Panc1 (cell line): ENCODE data around the gene PELI1. TPM values are rescaled to one million over a fixed set of nuclear protein-coding genes. Genes with fewer than 3 reads are reported as not detected.

Experiments used
- ATAC-seq: fragments of 200-7000 bp; cut with Tn5 transposase; 2 replicates; pipeline ENCODE4 v1.9.1; 2020; ENCODE audit warnings: mild to moderate bottlenecking, moderate library complexity
- BruUV-seq: library from RNA; stranded (reverse); fragments of 400-500 nt; replicated peaks from 2 replicates; lab custom pipeline; 2021; lab: Mats Ljungman, UMichigan
- CTCF ChIA-PET: fragments of 300-600 bp; sonication (Branson Sonifier 250); formaldehyde crosslinking; loops from one replicate; lab custom pipeline; 2022; ENCODE audit warnings: antibody characterized with exemption; lab: Charles Lee
- POLR2A ChIA-PET: fragments of 300-600 bp; sonication (Branson Sonifier 250); formaldehyde crosslinking; loops from one replicate; lab custom pipeline; 2022; ENCODE audit warnings: antibody characterized with exemption; lab: Charles Lee
- DNase-seq: peaks from one replicate; pipeline ENCODE4 v3.0.0-alpha.2; 2010; ENCODE audit warnings: low read depth, low spot score
- H3K27ac ChIP-seq: 2 replicates; pipeline ENCODE4 v1.5.1; 2011; ENCODE audit warnings: mild to moderate bottlenecking, low read length, inconsistent platforms
- H3K27me3 ChIP-seq: fragments of 200-500 bp; sonication (Bioruptor generic); 2 replicates; pipeline ENCODE4 v1.6.0; 2014; ENCODE audit warnings: low read length, inconsistent platforms; ENCODE audit not compliant: control insufficient read depth, insufficient read depth
- H3K36me3 ChIP-seq: fragments of 200-500 bp; sonication (Bioruptor generic); 2 replicates; pipeline ENCODE4 v1.5.1; 2014; ENCODE audit warnings: inconsistent platforms, mild to moderate bottlenecking, low read length, moderate library complexity; ENCODE audit not compliant: control insufficient read depth, insufficient read depth
- H3K4me1 ChIP-seq: 2 replicates; pipeline ENCODE4 v1.5.1; 2011; ENCODE audit warnings: inconsistent platforms, mild to moderate bottlenecking, low read length, moderate library complexity; ENCODE audit not compliant: control insufficient read depth, insufficient read depth
- H3K4me3 ChIP-seq, 2 experiments: 2 replicates each; pipeline ENCODE4 v1.5.1; 2011 to 2012; ENCODE audit warnings: low read depth in 2 of 2, low read length in 2 of 2, mild to moderate bottlenecking in 2 of 2, inconsistent platforms in 1 of 2, moderate library complexity in 1 of 2
- H3K9me3 ChIP-seq: fragments of 200-500 bp; sonication (Bioruptor generic); 2 replicates; pipeline ENCODE4 v1.5.1; 2014; ENCODE audit warnings: low read depth, mild to moderate bottlenecking, inconsistent platforms, low read length, moderate library complexity; ENCODE audit not compliant: control insufficient read depth, insufficient read depth
- CTCF ChIP-seq: fragments of 450-650 bp; IDR thresholded peaks from 2 replicates; pipeline ENCODE4 v1.5.1; 2017; ENCODE audit warnings: mild to moderate bottlenecking
- POLR2AphosphoS5 ChIP-seq: IDR thresholded peaks from 2 replicates; pipeline ENCODE4 v1.6.1; 2012; ENCODE audit warnings: mild to moderate bottlenecking, low read depth, low read length, moderate library complexity
- REST ChIP-seq, 2 experiments: IDR thresholded peaks; 2 replicates each; pipeline ENCODE4 v1.6.1; 2011 to 2012; ENCODE audit warnings: low read depth in 2 of 2, control low read depth in 1 of 2, low read length in 1 of 2, mild to moderate bottlenecking in 1 of 2, moderate library complexity in 1 of 2; ENCODE audit not compliant: insufficient read depth in 1 of 2
- SIN3A ChIP-seq: IDR thresholded peaks from 2 replicates; pipeline ENCODE4 v1.6.1; 2012; ENCODE audit warnings: low read depth, mild to moderate bottlenecking, low read length, moderate library complexity, borderline replicate concordance; ENCODE audit not compliant: insufficient read depth
- TCF7L2 ChIP-seq: IDR thresholded peaks from 2 replicates; pipeline ENCODE4 v1.6.1; 2011; ENCODE audit warnings: mild to moderate bottlenecking, low read depth, low read length, inconsistent platforms
- in situ Hi-C: cut with HindIII; loops from 2 replicates; pipeline ENCODE4 v1.10.0; 2016; ENCODE audit warnings: low sequenced_read_pairs, low pct_unique_long_range_greater_than_20kb
- intact Hi-C: fragments of 100-400 bp; cut with micrococcal nuclease; formaldehyde crosslinking; loops from one replicate; pipeline ENCODE4 v1.10.0; 2022; ENCODE audit not compliant: unreplicated experiment
- total RNA-seq: library from RNA; stranded (reverse); gene quantifications from one replicate; pipeline ENCODE4 v1.2.1, GENCODE V29; 2021; ENCODE audit not compliant: unreplicated experiment

The PELI1 gene
- total RNA-seq, 1 experiment from 2014 or later: 6.7 TPM

GRCh38 chr2:64166212-64166611, 22.0 kb upstream of the PELI1 start:
- intact Hi-C loops (no loop called here), in situ Hi-C loops (no loop called here)
- H3K4me3 ChIP-seq: no peak overlapping the region
- POLR2A ChIA-PET: no interaction called here
- no peak for TF ChIP-seq CTCF
- TF ChIP-seq SIN3A: no peak
- no peak for TF ChIP-seq POLR2AphosphoS5
- no peak for TF ChIP-seq REST (IDR thresholded peaks at IDR 0.05; ENCODE audit: insufficient read depth in 1 of 2, low read depth in 2 of 2, low read length in 1 of 2)
- no peak for TF ChIP-seq TCF7L2
- no peaks in the 10 kb centered on the region for H3K9me3 ChIP-seq
- H3K36me3 ChIP-seq: no peaks in the 10 kb centered on the region
- H3K27ac ChIP-seq: no peak overlapping the region
- DNase-seq (no peak), ATAC-seq (no peak)
- BruUV-seq: no TSS peak
- CTCF ChIA-PET: no interaction called here
- peaks cover 6% of the 10 kb centered on the region for H3K27me3 ChIP-seq
- H3K4me1 ChIP-seq: no peaks in the 10 kb centered on the region

- no TSS peak for BruUV-seq
- H3K4me1 ChIP-seq: no peaks in the 10 kb centered on the region
- POLR2A ChIA-PET: interaction anchor here (0.7 kb wide), 1 partner anchor 60 kb away, joined by 3 read pairs; no protein-coding TSS in a partner anchor
- H3K9me3 ChIP-seq: no peaks in the 10 kb centered on the region
- in situ Hi-C loops (no loop called here), intact Hi-C loops (no loop called here)
- DNase-seq (no peak), ATAC-seq (no peak)
- no peak overlapping the region for H3K4me3 ChIP-seq
- CTCF ChIA-PET: no interaction called here
- no peaks in the 10 kb centered on the region for H3K36me3 ChIP-seq
- no peak overlapping the region for H3K27ac ChIP-seq
- H3K27me3 ChIP-seq: peaks cover 6% of the 10 kb centered on the region
- TF ChIP-seq TCF7L2: no peak
- TF ChIP-seq POLR2AphosphoS5: no peak
- no peak for TF ChIP-seq SIN3A
- TF ChIP-seq REST (IDR thresholded peaks at IDR 0.05; ENCODE audit: insufficient read depth in 1 of 2, low read depth in 2 of 2, low read length in 1 of 2): no peak
- TF ChIP-seq CTCF: no peak
These were observed 21.5 kb upstream of the PELI1 start for GRCh38 chr2:64165706-64166105.
